HG02981 (cell line): Measurements from ENCODE around the gene MYO1D.
"Not testable (repeated sequence)": the region's sequence is repeated elsewhere in the genome, so short reads cannot be mapped to it uniquely, and the experiment has no call there.

Experiments
- ATAC-seq: cut with Tn5 transposase; IDR thresholded peaks from one replicate; pipeline ENCODE4 v1.9.1; 2021; ENCODE audit warnings: mild to moderate bottlenecking, moderate library complexity; ENCODE audit not compliant: unreplicated experiment

Gene MYO1D

DNA sequence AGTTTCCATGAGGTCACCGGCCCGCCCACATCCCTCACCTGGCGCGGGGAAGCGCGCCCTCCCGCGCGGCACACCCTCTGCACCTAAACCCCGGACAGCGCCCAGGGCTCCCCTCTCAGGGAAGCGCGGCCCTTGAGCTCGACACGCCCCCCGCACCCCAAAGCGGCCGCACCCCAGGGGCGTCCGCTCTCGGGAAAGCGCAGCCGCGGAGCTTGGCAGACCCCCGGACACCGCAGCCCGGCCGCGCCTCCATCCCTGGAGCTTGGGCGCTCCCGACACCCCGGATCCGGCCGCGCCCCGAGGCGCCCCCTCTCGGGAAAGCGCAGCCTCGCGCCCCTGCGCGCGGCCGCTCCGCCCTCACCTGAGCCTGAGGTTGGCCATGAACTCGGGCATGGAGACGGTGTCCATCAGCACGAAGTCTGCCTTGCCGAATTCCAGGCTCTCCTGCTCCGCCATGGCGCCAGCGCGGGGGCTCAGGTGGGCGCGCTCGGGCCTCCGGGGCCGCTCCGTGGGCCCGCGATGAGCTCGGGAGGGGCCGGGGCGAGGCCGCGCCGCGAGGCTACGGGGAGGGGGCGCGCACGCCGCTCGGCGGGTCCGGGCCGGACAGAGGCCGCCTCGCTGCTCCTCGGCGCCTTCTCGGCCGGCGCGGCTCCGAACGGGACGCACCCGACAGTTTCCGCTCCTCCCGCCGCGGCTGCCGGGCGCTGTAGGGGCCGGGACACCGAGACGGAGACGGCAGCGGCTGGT is at the start of gene MYO1D:
TSS of gene MYO1D (minus strand) at position 708 of the 747 bp plus-strand sequence. CDS start at position 456, 252 bp downstream.
- ATAC-seq: peak; percentile 37

DNA sequence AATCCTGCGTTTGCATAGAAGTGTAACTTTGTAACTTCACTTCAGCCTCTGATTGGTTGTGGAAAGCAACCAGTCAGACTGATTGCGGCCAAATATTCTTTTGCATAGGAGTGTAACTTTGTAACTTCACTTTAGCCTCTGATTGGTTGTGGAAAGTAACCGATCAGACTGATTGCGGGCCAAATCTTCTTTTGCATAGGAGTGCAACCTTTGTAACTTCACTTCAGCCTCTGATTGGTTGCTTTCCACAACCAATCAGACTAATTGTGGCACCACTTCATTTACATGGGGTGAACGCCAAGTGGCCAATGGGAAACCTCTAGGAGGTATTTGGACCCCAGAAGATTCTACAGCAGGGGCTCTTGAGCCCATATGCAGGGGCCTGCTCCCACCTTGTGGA is 49.3 kb upstream of the MYO1D start:
- ATAC-seq: no peak

DNA sequence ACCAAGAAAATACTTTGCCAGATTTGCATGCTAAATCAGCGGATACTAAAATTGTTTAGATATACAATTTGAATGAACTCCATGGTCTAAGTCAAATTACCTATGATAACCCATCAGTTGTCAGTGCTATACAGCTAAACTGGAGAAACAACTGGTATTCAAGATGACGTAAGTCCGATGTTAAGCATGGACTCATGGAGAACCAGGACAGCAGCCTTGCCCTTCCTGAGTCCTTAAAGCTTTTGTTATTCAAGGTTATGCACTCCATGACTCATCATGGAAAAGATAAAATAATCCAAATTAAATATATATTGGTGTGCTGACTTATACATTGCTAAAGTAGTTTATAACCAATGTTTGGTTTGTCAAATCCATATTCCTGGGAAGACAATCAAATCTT is 47.0 kb upstream of the MYO1D start:
- ATAC-seq: not testable (repeated sequence)

DNA sequence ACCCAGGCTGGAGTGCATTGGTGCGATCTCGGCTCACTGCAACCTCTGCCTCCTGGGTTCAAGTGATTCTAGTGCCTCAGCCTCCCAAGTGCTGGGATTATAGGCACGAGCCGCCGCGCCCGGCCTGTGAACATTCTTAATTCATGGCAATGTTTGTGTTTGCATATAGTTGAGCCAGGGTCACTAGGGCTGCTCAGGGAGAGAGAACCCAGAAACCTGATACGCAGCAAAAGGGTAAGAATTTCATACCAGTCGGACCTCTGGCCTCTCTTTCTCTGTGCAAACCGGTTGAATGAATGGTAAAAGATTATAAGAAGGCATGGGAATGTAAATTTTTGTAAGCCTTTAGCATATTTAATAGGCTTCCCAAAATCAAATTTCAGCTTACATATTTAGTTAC is 44.1 kb upstream of the MYO1D start:
- no peak for ATAC-seq

GRCh38 chr17:32920293-32920692 is 43.4 kb upstream of the MYO1D start:
- ATAC-seq: no peak

DNA sequence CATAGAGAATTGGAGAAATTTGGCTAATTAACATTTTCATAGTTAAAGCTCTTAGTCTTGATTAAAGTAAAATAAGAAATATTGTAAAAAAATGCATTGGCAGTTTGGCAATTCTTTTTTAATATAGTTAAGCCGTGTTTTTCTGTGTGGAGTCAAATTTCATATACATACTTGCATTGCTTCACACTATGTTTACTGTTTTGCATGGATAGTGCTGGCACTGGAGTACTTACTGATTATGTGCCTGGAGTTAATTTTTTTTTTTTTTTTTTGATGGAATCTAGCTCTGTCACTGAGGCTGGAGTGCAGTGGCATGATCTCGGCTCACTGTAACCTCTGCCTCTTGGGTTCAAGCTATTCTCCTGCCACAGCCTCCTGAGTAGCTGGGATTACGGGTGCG is 43.0 kb upstream of the MYO1D start:
- ATAC-seq: not testable (repeated sequence)

- ATAC-seq: no peak
Measured at GRCh38 chr17:32917842-32918241, 40.9 kb upstream of the MYO1D start.

DNA sequence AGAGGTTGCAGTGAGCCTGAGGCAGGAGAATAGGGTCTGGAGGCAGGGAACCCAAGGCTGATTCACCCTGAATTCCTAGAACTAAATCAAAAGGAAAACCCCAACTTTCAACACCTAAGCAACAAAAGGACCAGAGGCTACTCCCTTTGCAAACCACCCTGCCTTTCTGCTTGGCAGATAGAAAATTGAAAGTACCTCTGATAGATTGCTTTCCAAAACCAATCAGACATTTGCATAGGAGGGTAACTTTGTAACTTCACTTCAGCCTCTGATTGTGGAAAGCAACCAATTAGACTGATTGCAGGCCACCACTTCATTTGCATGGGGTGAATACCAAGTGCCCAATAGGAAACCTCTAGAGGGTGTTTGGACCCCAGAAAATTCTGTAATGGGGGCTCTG is 40.2 kb upstream of the MYO1D start:
- ATAC-seq: no peak

DNA sequence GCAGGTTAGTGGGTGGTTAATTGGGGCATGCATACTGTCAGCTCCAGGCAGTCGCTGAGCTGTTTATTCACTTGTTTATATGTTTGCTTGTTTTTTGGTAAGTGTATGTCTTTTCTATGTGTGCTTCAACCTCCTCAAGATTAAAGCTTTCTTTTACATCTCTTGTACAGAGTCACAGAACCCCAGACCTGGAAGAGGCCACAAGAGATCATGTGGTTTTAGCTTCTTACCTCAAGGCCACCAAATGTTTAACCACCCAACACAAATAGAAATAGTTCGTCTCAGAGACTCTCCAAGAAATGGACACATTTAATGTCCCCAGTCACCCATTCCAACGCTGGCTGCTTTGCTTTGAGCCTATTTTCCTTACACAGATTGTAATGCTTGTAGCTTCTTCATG is 39.2 kb upstream of the MYO1D start:
- no peak for ATAC-seq

DNA sequence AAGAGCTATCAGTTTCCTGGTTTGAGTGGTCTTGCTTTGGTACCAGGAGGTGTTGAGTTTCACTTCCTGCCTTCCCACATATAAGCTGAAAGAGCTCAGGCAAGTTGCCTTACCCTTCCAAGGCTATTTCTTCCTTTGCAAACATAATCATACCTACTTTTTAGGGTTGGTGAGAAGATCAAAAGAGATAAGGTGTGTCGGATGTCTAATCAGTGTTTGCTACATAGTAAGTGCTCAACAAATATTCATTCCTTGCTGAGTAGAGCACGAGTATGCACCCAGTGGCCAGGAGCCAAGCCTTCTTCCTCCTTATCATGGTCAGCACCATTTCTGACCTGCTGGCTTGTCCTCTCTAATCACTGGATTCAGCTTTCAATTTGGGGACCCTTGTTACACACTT is 38.3 kb upstream of the MYO1D start:
- ATAC-seq: no peak

- no peak for ATAC-seq
Measured at GRCh38 chr17:32914181-32914580, 37.3 kb upstream of the MYO1D start.

- ATAC-seq: no peak
Measured at GRCh38 chr17:32913593-32913992, 36.7 kb upstream of the MYO1D start.

GRCh38 chr17:32912218-32912897 is 35.4 kb upstream of the MYO1D start:
- ATAC-seq: no peak

DNA sequence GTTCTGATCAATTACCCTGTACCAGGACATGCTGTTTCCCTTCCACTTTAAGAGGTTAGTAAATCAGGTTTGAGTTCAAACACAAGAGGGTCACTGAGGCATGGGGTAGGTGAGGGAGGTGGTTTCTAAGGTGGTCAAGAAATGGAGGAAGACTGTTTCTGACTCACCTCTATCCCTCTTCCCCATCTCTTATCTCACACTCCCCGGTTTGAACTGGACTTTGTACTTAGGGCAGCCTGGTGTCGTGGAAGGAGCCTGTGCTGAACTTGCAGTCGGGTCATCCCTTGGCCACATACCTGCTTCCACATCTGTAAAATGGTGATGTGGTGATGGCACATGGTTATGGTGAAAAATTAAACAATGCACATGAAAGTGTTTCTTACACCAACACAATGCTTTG is 33.8 kb upstream of the MYO1D start:
- no peak for ATAC-seq

DNA sequence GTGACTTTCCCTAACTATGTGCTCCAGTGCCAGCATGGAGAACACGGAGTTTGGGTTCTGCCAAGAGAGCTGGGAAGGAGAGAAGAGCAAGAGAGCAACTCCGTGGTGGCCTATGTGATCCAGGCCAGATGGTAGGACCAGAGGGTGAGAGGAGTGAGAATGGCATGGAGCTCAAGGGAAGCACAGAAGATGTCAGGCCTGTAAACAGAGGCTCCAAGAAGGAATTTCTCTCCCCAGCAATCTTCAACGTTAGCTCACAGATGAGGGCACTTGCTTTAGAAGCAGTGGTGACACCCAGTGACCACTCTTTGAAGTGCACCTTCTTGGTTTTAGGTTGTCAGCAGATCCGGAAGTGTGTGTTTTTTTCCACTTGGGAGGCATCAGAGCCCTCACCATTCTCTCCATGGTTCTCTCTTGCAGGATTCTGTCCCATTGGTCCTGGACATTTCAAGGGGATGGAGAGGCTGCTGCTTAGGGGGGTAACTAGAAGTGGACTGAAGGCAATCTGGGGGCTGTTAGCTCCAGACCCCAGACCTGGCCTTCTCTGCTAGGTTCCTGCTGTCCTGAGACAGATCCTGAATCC is 33.0 kb upstream of the MYO1D start:
- peak; percentile 63 for ATAC-seq

- ATAC-seq: no peak
Measured at GRCh38 chr17:32907583-32907982, 30.7 kb upstream of the MYO1D start.

GRCh38 chr17:32904891-32905290 is 28.0 kb upstream of the MYO1D start:
- no peak for ATAC-seq

GRCh38 chr17:32903774-32904673 is 27.1 kb upstream of the MYO1D start:
- no peak for ATAC-seq

- ATAC-seq: no peak
Measured at GRCh38 chr17:32901743-32902142, 24.8 kb upstream of the MYO1D start.

GRCh38 chr17:32899236-32900013 is 22.5 kb upstream of the MYO1D start:
- ATAC-seq: no peak
